Measurements from ENCODE around the gene ZNF546.

GRCh38 chr19:39983695-39984300 is 13.1 kb upstream of the ZNF546 start:
- no peak for TF ChIP-seq CTCF (IDR thresholded peaks at IDR 0.05)
- TF ChIP-seq POLR2A (IDR thresholded peaks at IDR 0.05): no peak
